ENCODE data around the gene SHANK2.
"Not testable (repeated sequence)": the region's sequence is repeated elsewhere in the genome, so short reads cannot be mapped to it uniquely, and the experiment has no call there.

The SHANK2 gene

GRCh38 chr11:71242391-71242790 is 10.0 kb downstream of the SHANK2 start:
- DNase-seq: no peak

- DNase-seq: no peak
Measured at GRCh38 chr11:71241721-71242259, 10.6 kb downstream of the SHANK2 start.

- DNase-seq: peak; percentile 43 to 80
Measured at GRCh38 chr11:71240865-71241691, 11.3 kb downstream of the SHANK2 start.

GRCh38 chr11:71240061-71240690 is 12.2 kb downstream of the SHANK2 start:
- DNase-seq: no peak

- no peak for DNase-seq
Measured at GRCh38 chr11:71239581-71239980, 12.8 kb downstream of the SHANK2 start.

- DNase-seq: no peak
Measured at GRCh38 chr11:71238941-71239340, 13.4 kb downstream of the SHANK2 start.

- no peak for DNase-seq
Measured at GRCh38 chr11:71238285-71238875, 14.0 kb downstream of the SHANK2 start.

GRCh38 chr11:71237853-71238252 is 14.5 kb downstream of the SHANK2 start:
- DNase-seq: no peak

- no peak for DNase-seq
Measured at GRCh38 chr11:71236836-71237475, 15.4 kb downstream of the SHANK2 start.

- no peak for DNase-seq
Measured at GRCh38 chr11:71235719-71236118, 16.7 kb downstream of the SHANK2 start.

- DNase-seq: not testable (repeated sequence)
Measured at GRCh38 chr11:71233896-71234852, 18.2 kb downstream of the SHANK2 start.

- no peak for DNase-seq
Measured at GRCh38 chr11:71232364-71232763, 20.0 kb downstream of the SHANK2 start.

GRCh38 chr11:71228961-71229360 is 23.4 kb downstream of the SHANK2 start:
- no peak for DNase-seq

GRCh38 chr11:71227058-71227659 is 25.2 kb downstream of the SHANK2 start:
- no peak for DNase-seq

- DNase-seq: no peak
Measured at GRCh38 chr11:71223671-71224660, 28.4 kb downstream of the SHANK2 start.

GRCh38 chr11:71223081-71223405 is 29.3 kb downstream of the SHANK2 start:
- no peak for DNase-seq

GRCh38 chr11:71222318-71223080 is 29.9 kb downstream of the SHANK2 start:
- no peak for DNase-seq

- DNase-seq: no peak
Measured at GRCh38 chr11:71221821-71222220, 30.6 kb downstream of the SHANK2 start.

GRCh38 chr11:71221201-71221600 is 31.2 kb downstream of the SHANK2 start:
- no peak for DNase-seq
